GM19455 (cell line): ENCODE results near the gene EXOC6B.
"Not testable (repeated sequence)": the region's sequence is repeated elsewhere in the genome, so short reads cannot be mapped to it uniquely, and the experiment has no call there.

Experiments
- ATAC-seq: cut with Tn5 transposase; IDR thresholded peaks from one replicate; pipeline ENCODE4 v1.9.1; 2021; ENCODE audit not compliant: unreplicated experiment

The EXOC6B gene

GRCh38 chr2:72685638-72686213 is 140.1 kb downstream of the EXOC6B start:
- no peak for ATAC-seq

- no peak for ATAC-seq
Observed at GRCh38 chr2:72682061-72682460, 143.8 kb downstream of the EXOC6B start.

GRCh38 chr2:72681016-72681995 is 144.5 kb downstream of the EXOC6B start:
- no peak for ATAC-seq

DNA sequence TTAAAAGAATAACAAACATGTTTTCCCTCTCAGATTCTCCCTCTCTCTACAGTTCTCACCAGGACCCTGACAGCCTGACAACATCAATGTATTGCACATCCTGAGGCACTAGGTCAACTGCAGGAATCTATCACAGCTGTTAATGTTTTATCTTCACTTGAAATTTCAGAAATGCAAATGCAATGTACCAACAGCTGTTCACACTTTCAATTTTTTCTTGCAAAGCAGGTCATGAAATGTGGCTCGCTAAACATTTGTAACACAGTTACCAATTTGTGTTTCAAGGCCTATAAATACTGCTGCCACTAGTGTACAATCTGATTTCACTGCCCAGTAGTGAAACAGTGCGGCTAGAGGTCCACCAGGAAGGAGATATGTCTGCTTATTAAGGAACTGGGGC is 147.8 kb downstream of the EXOC6B start:
- no peak for ATAC-seq

DNA sequence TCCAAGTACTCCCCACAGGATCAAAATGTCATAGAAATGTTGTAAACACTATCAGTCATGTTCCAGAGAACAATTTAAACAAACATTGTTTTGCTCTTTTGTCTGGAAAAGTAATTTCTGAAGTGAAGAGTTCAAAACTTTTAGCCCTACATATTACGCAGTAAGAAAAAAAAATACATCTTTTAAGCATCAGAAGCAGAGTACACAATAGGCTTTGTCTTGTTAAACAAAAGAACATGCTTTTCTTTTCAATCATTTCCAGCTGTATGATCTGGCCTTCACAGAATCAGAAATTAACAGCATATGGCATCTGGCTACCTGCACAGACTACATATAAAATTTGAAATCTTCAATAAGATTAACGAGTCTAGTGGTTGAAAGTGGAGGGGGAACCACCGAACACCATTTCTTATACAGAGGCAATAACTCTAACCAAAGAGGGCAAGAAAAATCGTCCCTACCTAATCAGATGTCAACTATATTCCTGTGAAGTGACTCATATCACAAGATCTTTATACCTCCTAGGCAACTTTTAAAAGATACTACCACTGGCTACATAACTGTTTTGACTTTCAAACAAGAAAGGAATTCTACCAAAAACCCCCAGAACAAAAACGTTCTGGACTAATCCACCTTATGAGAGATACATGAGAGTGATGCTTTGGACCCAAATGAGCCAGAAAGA is 149.3 kb downstream of the EXOC6B start:
- ATAC-seq = no peak

DNA sequence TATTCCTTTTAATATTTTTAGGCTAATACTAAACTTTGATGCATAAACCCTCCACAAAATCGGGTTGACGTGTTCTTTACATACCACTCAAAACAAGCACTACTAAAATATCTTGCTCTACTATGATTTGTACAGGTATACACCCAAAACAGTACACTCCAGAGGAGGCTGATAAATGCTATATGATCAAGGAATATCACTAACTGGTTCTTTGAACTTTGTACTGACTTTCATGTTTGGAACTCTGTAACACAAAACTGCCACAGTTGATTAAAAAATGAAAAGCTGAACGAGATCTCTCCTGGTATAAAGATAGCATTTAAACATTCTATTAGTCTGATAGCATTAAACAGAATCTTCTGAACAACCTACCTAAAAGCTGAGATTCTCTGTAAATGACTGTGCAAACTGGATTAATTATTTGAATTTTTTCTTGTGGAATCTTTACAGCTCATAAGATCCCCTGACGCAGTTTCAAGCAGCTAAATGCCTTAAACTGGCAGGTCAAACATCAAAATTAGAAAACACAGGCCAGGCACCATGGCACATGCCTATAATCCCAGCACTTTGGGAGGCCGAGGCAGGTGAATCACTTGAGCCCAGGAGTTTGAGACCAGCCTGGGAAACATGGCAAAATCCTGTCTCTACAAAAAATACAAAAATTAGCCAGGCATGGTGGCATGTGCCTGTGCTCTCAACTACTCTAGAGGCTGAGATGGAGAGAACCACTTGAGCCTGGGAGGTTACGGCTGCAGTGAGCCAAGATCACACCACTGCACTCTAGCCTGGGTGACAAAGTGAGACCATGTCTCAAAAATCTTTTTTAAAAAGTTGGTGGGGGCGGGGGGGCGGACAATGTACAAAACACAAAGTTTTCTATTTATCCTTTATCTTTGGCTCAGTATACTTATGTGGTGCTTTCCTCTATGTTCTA is 150.6 kb downstream of the EXOC6B start:
- ATAC-seq = no peak

DNA sequence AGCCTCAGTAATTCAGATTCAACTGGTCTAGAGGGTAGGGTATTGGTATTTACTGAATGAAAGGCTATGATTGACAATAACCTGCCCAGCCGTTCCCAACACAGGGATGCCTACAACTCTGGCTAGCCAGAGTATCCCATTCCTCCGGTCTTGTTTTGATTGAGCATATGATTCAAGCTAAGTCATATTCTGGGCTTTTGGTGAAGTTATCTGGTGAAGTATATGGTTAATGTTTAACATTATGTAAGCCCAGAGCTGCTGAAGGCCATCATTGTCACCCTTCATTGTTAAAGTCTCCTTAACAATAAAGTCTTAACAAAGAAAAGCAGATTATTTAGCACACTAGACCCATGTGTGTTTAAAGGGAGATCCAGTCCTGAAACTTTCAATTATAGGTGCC is 152.6 kb downstream of the EXOC6B start:
- no peak for ATAC-seq

DNA sequence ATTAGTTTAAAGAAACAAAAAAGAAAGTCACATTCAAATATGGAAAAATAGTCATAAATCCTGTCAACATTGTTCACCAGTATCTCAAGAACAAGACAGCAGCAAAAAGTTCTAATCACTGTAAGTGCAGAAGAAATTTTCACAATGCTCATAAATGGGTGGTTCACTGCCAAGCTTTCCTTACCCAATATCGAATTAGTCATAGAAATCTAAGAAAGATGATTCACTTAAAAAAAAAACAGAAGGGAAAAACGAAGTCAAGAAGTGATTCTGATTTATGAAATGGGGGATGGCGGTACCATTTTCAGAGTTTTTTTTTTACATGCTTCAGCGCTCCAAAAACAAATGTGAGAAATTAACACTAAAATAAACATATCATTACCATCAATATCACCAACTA is 156.7 kb downstream of the EXOC6B start:
- no peak for ATAC-seq

GRCh38 chr2:72668647-72669046 is 157.2 kb downstream of the EXOC6B start:
- no peak for ATAC-seq

GRCh38 chr2:72665448-72665847 is 160.4 kb downstream of the EXOC6B start:
- ATAC-seq = no peak

DNA sequence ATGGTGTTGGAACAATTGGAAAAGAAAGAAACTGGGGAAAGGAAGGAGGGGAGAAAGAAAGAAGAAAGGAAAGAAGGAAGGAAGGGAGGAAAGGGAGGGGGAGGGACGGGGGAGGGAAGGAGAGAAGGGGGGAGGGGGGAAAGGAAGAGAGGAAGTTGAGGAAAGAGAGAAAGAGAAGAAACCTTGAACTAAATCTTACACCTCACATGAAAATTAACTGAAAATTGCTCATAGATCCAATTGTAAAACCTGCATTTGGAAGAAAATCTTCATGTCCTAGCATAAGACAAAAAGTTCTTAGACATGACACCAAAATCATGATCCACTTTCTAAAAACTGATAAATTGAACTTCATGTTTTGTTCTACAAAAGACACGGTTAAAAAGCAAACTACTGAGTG is 163.8 kb downstream of the EXOC6B start:
- ATAC-seq = no peak

- no peak for ATAC-seq
Observed at GRCh38 chr2:72649810-72650209, 176.0 kb downstream of the EXOC6B start.

- not testable (repeated sequence) for ATAC-seq
Observed at GRCh38 chr2:72641221-72641620, 184.6 kb downstream of the EXOC6B start.

GRCh38 chr2:72638600-72639211 is 187.1 kb downstream of the EXOC6B start:
- no peak for ATAC-seq

- ATAC-seq = no peak
Observed at GRCh38 chr2:72636210-72636609, 189.6 kb downstream of the EXOC6B start.

DNA sequence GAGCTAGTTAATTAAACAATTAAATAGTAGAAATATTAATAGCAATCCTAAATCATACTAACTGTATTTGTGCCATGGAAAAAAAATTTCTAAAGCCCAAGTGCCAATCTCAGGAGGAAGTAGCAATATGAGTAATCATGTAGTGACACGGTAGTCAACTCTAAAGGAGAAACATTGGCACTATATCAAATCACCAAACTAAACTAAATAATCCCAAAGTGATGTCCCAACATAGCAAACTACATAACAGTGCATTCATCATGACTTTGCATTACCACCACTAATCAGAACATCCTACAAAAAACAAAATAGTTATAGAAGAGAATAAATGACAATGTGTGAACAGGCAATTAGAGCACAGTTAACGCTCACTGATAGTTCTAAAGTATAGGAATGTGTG is 195.1 kb downstream of the EXOC6B start:
- ATAC-seq = no peak

DNA sequence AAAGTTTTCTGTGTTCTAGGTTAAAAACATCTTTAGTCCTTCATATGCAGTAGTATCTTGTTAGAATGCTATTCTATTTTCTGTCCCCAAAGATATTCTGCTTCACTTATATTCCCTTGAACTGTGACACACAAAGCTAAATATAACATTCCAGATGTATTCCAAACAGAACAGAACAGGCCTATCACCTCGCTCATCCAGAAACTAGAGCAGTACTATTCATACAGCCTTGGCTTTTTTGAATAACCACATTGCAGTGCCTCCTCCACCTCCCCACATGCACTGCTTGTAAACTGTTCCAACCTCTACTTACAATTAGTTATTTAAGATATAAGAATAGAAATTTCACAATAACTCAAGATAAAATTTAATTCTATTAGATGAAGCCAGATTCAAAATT is 196.8 kb downstream of the EXOC6B start:
- ATAC-seq = no peak

DNA sequence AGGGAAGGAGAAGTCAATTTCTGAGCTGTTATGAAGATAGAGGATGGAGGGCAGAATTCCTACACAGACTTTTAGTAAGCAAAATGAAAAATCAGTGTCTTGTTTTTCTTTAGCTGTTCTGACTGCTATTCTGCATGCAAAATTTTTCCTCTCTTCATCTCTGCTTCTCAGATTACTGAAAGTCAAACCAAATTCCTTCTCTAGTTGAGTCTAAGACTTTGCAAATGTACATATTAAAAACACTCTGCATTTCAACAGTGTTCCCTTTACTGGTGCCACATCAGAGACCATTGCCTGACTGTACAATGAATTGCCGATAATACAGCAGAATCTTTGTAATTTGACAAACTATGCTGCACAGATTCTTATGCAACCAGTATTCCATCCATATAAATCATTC is 198.8 kb downstream of the EXOC6B start:
- ATAC-seq = no peak

- no peak for ATAC-seq
Observed at GRCh38 chr2:72625366-72625765, 200.5 kb downstream of the EXOC6B start.

DNA sequence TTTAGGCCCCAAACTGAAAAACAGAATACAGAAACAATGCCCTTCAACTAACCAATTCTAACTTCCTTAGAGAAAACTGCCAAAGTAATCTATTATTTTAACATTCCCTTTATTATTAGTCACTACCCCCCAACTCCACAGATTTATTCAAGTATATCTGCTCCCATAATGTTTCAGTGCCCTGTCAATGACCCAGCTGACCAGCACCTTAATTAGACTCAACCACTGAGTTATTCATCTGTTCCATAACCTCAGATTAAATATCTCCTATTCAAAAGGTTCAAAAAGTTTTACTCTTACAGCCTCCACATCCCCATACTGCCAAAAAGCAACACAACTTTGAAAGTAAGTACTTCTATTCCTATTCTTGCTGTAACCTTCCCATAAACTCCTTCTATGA is 202.4 kb downstream of the EXOC6B start:
- ATAC-seq = no peak
